ENCODE results near the gene MXRA8. TPM values are rescaled to one million over a fixed set of nuclear protein-coding genes. Genes with fewer than 3 reads are reported as not detected.
A peak's percentile ranks its signal among the peaks of the same experiment; 100 is the strongest.

Gene MXRA8
- total RNA-seq, 3 donors from 2014 or later: 6.8 to 62.1 (median 20.8) TPM

- Histone ChIP-seq H3K9me3 (no peaks in the 10 kb centered on the region), H3K36me3 (ENCODE audit: low read depth) (no peaks in the 10 kb centered on the region), H3K4me3 (no peak overlapping the region), H3K4me1 (ENCODE audit: low read depth) (peaks cover 29% of the 10 kb centered on the region)
- DNase-seq (no peak), ATAC-seq (no peak)
- intact Hi-C loops (cut with DNase I, micrococcal nuclease): no loop called here
- no peak for TF ChIP-seq CTCF (IDR thresholded peaks at IDR 0.05)
These were observed 11.2 kb downstream of the MXRA8 start for GRCh38 chr1:1347026-1347595.

- TF ChIP-seq CTCF (IDR thresholded peaks at IDR 0.05): no peak
- DNase-seq (no peak), ATAC-seq (no peak)
- intact Hi-C loops (cut with DNase I, micrococcal nuclease): no loop called here
- Histone ChIP-seq H3K36me3 (ENCODE audit: low read depth) (no peaks in the 10 kb centered on the region), H3K4me1 (ENCODE audit: low read depth) (peaks cover 29% of the 10 kb centered on the region), H3K9me3 (no peaks in the 10 kb centered on the region), H3K4me3 (no peak overlapping the region)
These were observed 11.9 kb downstream of the MXRA8 start for GRCh38 chr1:1346501-1346890.

- no peak for TF ChIP-seq CTCF (IDR thresholded peaks at IDR 0.05)
- ATAC-seq (no peak), DNase-seq (no peak)
- no peaks in the 10 kb centered on the region for H3K9me3 ChIP-seq
- intact Hi-C loops (cut with DNase I, micrococcal nuclease): no loop called here
- no peak overlapping the region for H3K4me3 ChIP-seq
- H3K4me1 ChIP-seq (ENCODE audit: low read depth): peaks cover 29% of the 10 kb centered on the region
- H3K36me3 ChIP-seq (ENCODE audit: low read depth): no peaks in the 10 kb centered on the region
These were observed 12.4 kb downstream of the MXRA8 start for GRCh38 chr1:1345860-1346500.

- intact Hi-C loops (cut with DNase I, micrococcal nuclease): no loop called here
- no peak overlapping the region for H3K4me3 ChIP-seq
- H3K36me3 ChIP-seq (ENCODE audit: low read depth): no peaks in the 10 kb centered on the region
- DNase-seq (no peak), ATAC-seq (no peak)
- H3K4me1 ChIP-seq (ENCODE audit: low read depth): peaks cover 29% of the 10 kb centered on the region
- no peaks in the 10 kb centered on the region for H3K9me3 ChIP-seq
- TF ChIP-seq CTCF (IDR thresholded peaks at IDR 0.05): no peak
These were observed 13.0 kb downstream of the MXRA8 start for GRCh38 chr1:1345384-1345783.

- intact Hi-C loops (cut with DNase I, micrococcal nuclease): no loop called here
- DNase-seq: no peak
These were observed 13.5 kb downstream of the MXRA8 start for GRCh38 chr1:1344655-1345361.

More at GRCh38 chr1:1344655-1345361, 13.5 kb downstream of the MXRA8 start:
- Histone ChIP-seq H3K4me3 (no peak overlapping the region), H3K36me3 (ENCODE audit: low read depth) (no peaks in the 10 kb centered on the region), H3K9me3 (no peaks in the 10 kb centered on the region), H3K4me1 (ENCODE audit: low read depth) (peaks cover 29% of the 10 kb centered on the region)
- ATAC-seq: peak; percentile 57
- no peak for TF ChIP-seq CTCF (IDR thresholded peaks at IDR 0.05)

Measured in mucosa of descending colon (tissue), 3 donors.